ENCODE data around the gene CNGB1.
"Not testable (repeated sequence)": the region's sequence is repeated elsewhere in the genome, so short reads cannot be mapped to it uniquely, and the experiment has no call there.

Gene CNGB1

GRCh38 chr16:58009856-58010416 lies 39.0 kb upstream of the CNGB1 start:
- Histone ChIP-seq H2BK120ac (ENCODE audit: insufficient read depth, low read length, poor library complexity) (no peak overlapping the region), H3K79me1 (ENCODE audit: low read length) (peaks cover 6% of the 10 kb centered on the region), H3K4ac (ENCODE audit: low read depth, low read length) (no peak overlapping the region), H3K4me1 (ENCODE audit: control insufficient read depth in 1 of 2, insufficient read depth in 2 of 2, low read length in 2 of 2) (peaks cover 16 to 22% of the 10 kb centered on the region in 2 experiments), H3K23ac (ENCODE audit: low read length) (no peak overlapping the region), H3K27ac (ENCODE audit: low read depth, low read length) (no peak overlapping the region), H3K14ac (ENCODE audit: low read length) (no peak overlapping the region), H2AFZ (ENCODE audit: insufficient read depth, low read length, poor library complexity) (no peak overlapping the region), H2BK12ac (ENCODE audit: low read length) (no peak overlapping the region), H3K9ac (ENCODE audit: low read length) (no peak overlapping the region), H3K4me3 (ENCODE audit: low read depth, low read length) (no peak overlapping the region), H4K12ac (ENCODE audit: low read depth, low read length) (no peak overlapping the region), H3K4me2 (ENCODE audit: low read length) (no peak overlapping the region), H3K79me2 (ENCODE audit: control insufficient read depth, insufficient read depth, low read length, poor library complexity) (no peaks in the 10 kb centered on the region), H4K8ac (ENCODE audit: low read depth, low read length) (no peak overlapping the region), H4K91ac (ENCODE audit: low read depth, low read length) (no peak overlapping the region), H3K9me3 (ENCODE audit: insufficient read depth, low read depth, low read length) (no peaks in the 10 kb centered on the region), H2AK5ac (ENCODE audit: low read length) (no peak overlapping the region), H3K36me3 (ENCODE audit: control insufficient read depth in 1 of 2, insufficient read depth in 2 of 2, low read length in 2 of 2) (peaks cover 15 to 22% of the 10 kb centered on the region in 2 experiments), H2BK5ac (ENCODE audit: low read depth, low read length, poor library complexity) (no peak overlapping the region), H3K18ac (ENCODE audit: low read length) (no peak overlapping the region), H3K27me3 (ENCODE audit: insufficient read depth, low read length) (no peaks in the 10 kb centered on the region)
- no CpG with 5 or more reads among the region's 11 CpGs for WGBS (ENCODE audit: extremely low coverage, insufficient coverage, insufficient read length)
- no peak for DNase-seq

GRCh38 chr16:58004736-58005135 lies 33.8 kb upstream of the CNGB1 start:
- not testable (repeated sequence) for H3K27me3 ChIP-seq (ENCODE audit: insufficient read depth, low read length); H4K91ac ChIP-seq (ENCODE audit: low read depth, low read length); DNase-seq; H3K9me3 ChIP-seq (ENCODE audit: insufficient read depth, low read depth, low read length); H3K79me2 ChIP-seq (ENCODE audit: control insufficient read depth, insufficient read depth, low read length, poor library complexity); H3K14ac ChIP-seq (ENCODE audit: low read length); H3K4me3 ChIP-seq (ENCODE audit: low read depth, low read length); H3K79me1 ChIP-seq (ENCODE audit: low read length); H3K4me2 ChIP-seq (ENCODE audit: low read length); H2BK5ac ChIP-seq (ENCODE audit: low read depth, low read length, poor library complexity); H2BK120ac ChIP-seq (ENCODE audit: insufficient read depth, low read length, poor library complexity); H4K8ac ChIP-seq (ENCODE audit: low read depth, low read length); H3K27ac ChIP-seq (ENCODE audit: low read depth, low read length); H3K4me1 ChIP-seq (ENCODE audit: control insufficient read depth in 1 of 2, insufficient read depth in 2 of 2, low read length in 2 of 2); H3K9ac ChIP-seq (ENCODE audit: low read length); H2BK12ac ChIP-seq (ENCODE audit: low read length); H3K23ac ChIP-seq (ENCODE audit: low read length); H2AFZ ChIP-seq (ENCODE audit: insufficient read depth, low read length, poor library complexity); H3K18ac ChIP-seq (ENCODE audit: low read length); H3K4ac ChIP-seq (ENCODE audit: low read depth, low read length); H2AK5ac ChIP-seq (ENCODE audit: low read length); H4K12ac ChIP-seq (ENCODE audit: low read depth, low read length)
- H3K36me3 ChIP-seq (ENCODE audit: control insufficient read depth in 1 of 2, insufficient read depth in 2 of 2, low read length in 2 of 2): peaks cover 17% of the 10 kb centered on the region in 2 experiments
- WGBS (ENCODE audit: extremely low coverage, insufficient coverage, insufficient read length): no CpG with 5 or more reads among the region's 12 CpGs

GRCh38 chr16:58002936-58003335 lies 32.0 kb upstream of the CNGB1 start:
- H3K14ac ChIP-seq (ENCODE audit: low read length): no peak overlapping the region
- H3K79me1 ChIP-seq (ENCODE audit: low read length): peaks cover 8% of the 10 kb centered on the region
- no peak overlapping the region for H2BK120ac ChIP-seq (ENCODE audit: insufficient read depth, low read length, poor library complexity)
- H3K27me3 ChIP-seq (ENCODE audit: insufficient read depth, low read length): no peaks in the 10 kb centered on the region
- H2BK5ac ChIP-seq (ENCODE audit: low read depth, low read length, poor library complexity): no peak overlapping the region
- H3K4me3 ChIP-seq (ENCODE audit: low read depth, low read length): no peak overlapping the region
- no peak overlapping the region for H4K8ac ChIP-seq (ENCODE audit: low read depth, low read length)
- H2BK12ac ChIP-seq (ENCODE audit: low read length): no peak overlapping the region
- H3K18ac ChIP-seq (ENCODE audit: low read length): no peak overlapping the region
- no peak overlapping the region for H3K9ac ChIP-seq (ENCODE audit: low read length)
- H3K23ac ChIP-seq (ENCODE audit: low read length): no peak overlapping the region
- H4K91ac ChIP-seq (ENCODE audit: low read depth, low read length): no peak overlapping the region
- no peaks in the 10 kb centered on the region for H3K9me3 ChIP-seq (ENCODE audit: insufficient read depth, low read depth, low read length)
- H3K4me1 ChIP-seq (ENCODE audit: control insufficient read depth in 1 of 2, insufficient read depth in 2 of 2, low read length in 2 of 2): peaks cover 8 to 14% of the 10 kb centered on the region in 2 experiments
- H3K36me3 ChIP-seq (ENCODE audit: control insufficient read depth in 1 of 2, insufficient read depth in 2 of 2, low read length in 2 of 2): peaks cover 17 to 19% of the 10 kb centered on the region in 2 experiments
- no peak overlapping the region for H3K4ac ChIP-seq (ENCODE audit: low read depth, low read length)
- WGBS (ENCODE audit: extremely low coverage, insufficient coverage, insufficient read length): no CpG with 5 or more reads among the region's 5 CpGs
- H2AK5ac ChIP-seq (ENCODE audit: low read length): no peak overlapping the region
- no peak overlapping the region for H3K4me2 ChIP-seq (ENCODE audit: low read length)
- H3K79me2 ChIP-seq (ENCODE audit: control insufficient read depth, insufficient read depth, low read length, poor library complexity): peaks cover 4% of the 10 kb centered on the region
- no peak for DNase-seq
- no peak overlapping the region for H2AFZ ChIP-seq (ENCODE audit: insufficient read depth, low read length, poor library complexity)
- H3K27ac ChIP-seq (ENCODE audit: low read depth, low read length): no peak overlapping the region
- no peak overlapping the region for H4K12ac ChIP-seq (ENCODE audit: low read depth, low read length)

- peaks cover 8 to 14% of the 10 kb centered on the region in 2 experiments for H3K4me1 ChIP-seq (ENCODE audit: control insufficient read depth in 1 of 2, insufficient read depth in 2 of 2, low read length in 2 of 2)
- H2BK12ac ChIP-seq (ENCODE audit: low read length): no peak overlapping the region
- H3K4ac ChIP-seq (ENCODE audit: low read depth, low read length): no peak overlapping the region
- H2AK5ac ChIP-seq (ENCODE audit: low read length): peak overlapping the region; percentile 32
- H2BK5ac ChIP-seq (ENCODE audit: low read depth, low read length, poor library complexity): no peak overlapping the region
- H3K18ac ChIP-seq (ENCODE audit: low read length): peak overlapping the region; percentile 46
- no peaks in the 10 kb centered on the region for H3K9me3 ChIP-seq (ENCODE audit: insufficient read depth, low read depth, low read length)
- H2AFZ ChIP-seq (ENCODE audit: insufficient read depth, low read length, poor library complexity): no peak overlapping the region
- peaks cover 8% of the 10 kb centered on the region for H3K79me1 ChIP-seq (ENCODE audit: low read length)
- H3K27ac ChIP-seq (ENCODE audit: low read depth, low read length): no peak overlapping the region
- no peak overlapping the region for H4K8ac ChIP-seq (ENCODE audit: low read depth, low read length)
- no CpG with 5 or more reads among the region's 9 CpGs for WGBS (ENCODE audit: extremely low coverage, insufficient coverage, insufficient read length)
- H3K27me3 ChIP-seq (ENCODE audit: insufficient read depth, low read length): no peaks in the 10 kb centered on the region
- H3K36me3 ChIP-seq (ENCODE audit: control insufficient read depth in 1 of 2, insufficient read depth in 2 of 2, low read length in 2 of 2): peaks cover 18 to 23% of the 10 kb centered on the region in 2 experiments
- no peak overlapping the region for H4K12ac ChIP-seq (ENCODE audit: low read depth, low read length)
- H3K23ac ChIP-seq (ENCODE audit: low read length): peak overlapping the region; percentile 48
- no peak overlapping the region for H2BK120ac ChIP-seq (ENCODE audit: insufficient read depth, low read length, poor library complexity)
- peaks cover 4% of the 10 kb centered on the region for H3K79me2 ChIP-seq (ENCODE audit: control insufficient read depth, insufficient read depth, low read length, poor library complexity)
- no peak overlapping the region for H3K9ac ChIP-seq (ENCODE audit: low read length)
- H4K91ac ChIP-seq (ENCODE audit: low read depth, low read length): no peak overlapping the region
- no peak overlapping the region for H3K4me3 ChIP-seq (ENCODE audit: low read depth, low read length)
- H3K14ac ChIP-seq (ENCODE audit: low read length): no peak overlapping the region
- no peak overlapping the region for H3K4me2 ChIP-seq (ENCODE audit: low read length)
- DNase-seq: no peak
Observed at GRCh38 chr16:58002416-58002800, 31.5 kb upstream of the CNGB1 start.

All from trophoblast cell (in vitro differentiated cells and primary cell).